ENCODE data around the gene BYSL. TPM values are rescaled to one million over a fixed set of nuclear protein-coding genes. Genes with fewer than 3 reads are reported as not detected.
"Not testable (repeated sequence)": the region's sequence is repeated elsewhere in the genome, so short reads cannot be mapped to it uniquely, and the experiment has no call there.

The BYSL gene
- polyA plus RNA-seq, 1 donor (not counting 4 experiments of a cell fraction or from before 2014, with no cell fraction given) = 34.3 TPM

DNA sequence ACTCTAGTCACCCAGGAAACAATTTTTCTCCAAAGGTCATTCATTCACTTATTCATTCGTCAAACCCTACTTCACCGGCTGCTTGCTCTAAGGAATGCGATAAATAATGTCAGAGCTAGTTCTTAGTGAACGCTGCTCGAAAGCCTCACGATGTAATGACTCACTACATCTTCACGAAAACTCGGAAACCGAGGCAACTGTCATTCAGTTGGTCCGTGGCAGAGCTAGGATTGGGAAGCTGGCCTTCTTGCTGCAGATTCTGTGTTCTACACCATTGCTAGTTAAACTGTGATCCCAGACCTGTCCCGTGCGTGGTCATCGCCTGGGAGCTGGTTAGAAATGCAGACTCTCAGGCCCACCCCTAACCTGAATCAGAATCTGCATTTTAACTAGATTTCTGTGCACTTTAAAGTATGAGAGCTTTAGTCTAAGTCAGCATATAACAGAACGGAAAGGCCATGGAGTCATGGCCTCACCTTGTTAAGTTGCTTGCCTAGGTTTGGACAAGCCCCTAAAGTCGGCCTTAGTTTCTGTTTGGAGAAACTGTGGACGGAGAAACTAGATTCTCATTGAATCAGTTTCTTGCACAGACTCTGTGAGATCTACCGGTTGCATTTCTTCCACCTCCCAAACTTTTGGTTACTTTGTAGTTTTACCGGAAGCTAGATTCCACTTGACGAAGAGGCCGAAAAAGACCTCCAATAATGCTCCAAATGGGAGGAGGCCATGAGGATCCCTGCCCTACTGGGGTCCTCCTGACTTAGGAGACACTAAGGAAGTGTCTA is 21.0 kb downstream of the BYSL start:
- H3K36me3 ChIP-seq (ENCODE audit: control insufficient read depth in 2 of 2, extremely low read depth in 1 of 2, insufficient read depth in 2 of 2, low read length in 2 of 2) = peaks cover 2 to 6% of the 10 kb centered on the region in 2 experiments
- no peaks in the 10 kb centered on the region for H4K20me1 ChIP-seq (ENCODE audit: control insufficient read depth, extremely low read depth, insufficient read depth, low read length)
- peak overlapping the region; percentile 73 for H3K9ac ChIP-seq (ENCODE audit: control insufficient read depth, extremely low read depth, insufficient read depth, low read length)
- H3K4me3 ChIP-seq (ENCODE audit: control insufficient read depth in 2 of 3, extremely low read depth in 1 of 3, insufficient read depth in 2 of 3, low read depth in 1 of 3, low read length in 3 of 3) = peak overlapping the region; percentile 65 to 88 (median 86)
- TF ChIP-seq, protein P1, sequence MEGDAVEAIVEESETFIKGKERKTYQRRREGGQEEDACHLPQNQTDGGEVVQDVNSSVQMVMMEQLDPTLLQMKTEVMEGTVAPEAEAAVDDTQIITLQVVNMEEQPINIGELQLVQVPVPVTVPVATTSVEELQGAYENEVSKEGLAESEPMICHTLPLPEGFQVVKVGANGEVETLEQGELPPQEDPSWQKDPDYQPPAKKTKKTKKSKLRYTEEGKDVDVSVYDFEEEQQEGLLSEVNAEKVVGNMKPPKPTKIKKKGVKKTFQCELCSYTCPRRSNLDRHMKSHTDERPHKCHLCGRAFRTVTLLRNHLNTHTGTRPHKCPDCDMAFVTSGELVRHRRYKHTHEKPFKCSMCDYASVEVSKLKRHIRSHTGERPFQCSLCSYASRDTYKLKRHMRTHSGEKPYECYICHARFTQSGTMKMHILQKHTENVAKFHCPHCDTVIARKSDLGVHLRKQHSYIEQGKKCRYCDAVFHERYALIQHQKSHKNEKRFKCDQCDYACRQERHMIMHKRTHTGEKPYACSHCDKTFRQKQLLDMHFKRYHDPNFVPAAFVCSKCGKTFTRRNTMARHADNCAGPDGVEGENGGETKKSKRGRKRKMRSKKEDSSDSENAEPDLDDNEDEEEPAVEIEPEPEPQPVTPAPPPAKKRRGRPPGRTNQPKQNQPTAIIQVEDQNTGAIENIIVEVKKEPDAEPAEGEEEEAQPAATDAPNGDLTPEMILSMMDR (optimal IDR thresholded peaks at IDR 0.05 in 1 of 3, IDR thresholded peaks at IDR 0.05 in 1 of 3, conservative IDR thresholded peaks at IDR 0.05 in 1 of 3; ENCODE audit: extremely low read depth in 1 of 3, insufficient read depth in 2 of 3, low read length in 3 of 3) = no peak
- no peak for TF ChIP-seq EZH2 (IDR thresholded peaks at IDR 0.05; ENCODE audit: low read length)
- peak overlapping the region; percentile 91 for H3K4me2 ChIP-seq (ENCODE audit: control insufficient read depth, extremely low read depth, insufficient read depth, low read depth, low read length)
- dilution Hi-C loops (cut with MboI; ENCODE audit: extremely low pct_ligation_motif_present, low sequenced_read_pairs) = no loop called here
- peak overlapping the region; percentile 55 for H2AFZ ChIP-seq (ENCODE audit: control insufficient read depth, low read length)
- H3K4me1 ChIP-seq (ENCODE audit: control insufficient read depth, extremely low read depth, insufficient read depth, low read length) = peaks cover 25% of the 10 kb centered on the region
- peak overlapping the region; percentile 61 for H3K27ac ChIP-seq (ENCODE audit: control insufficient read depth, insufficient read depth, low read length)
- H3K9me1 ChIP-seq (ENCODE audit: control insufficient read depth, extremely low read depth, insufficient read depth, low read length) = no peaks in the 10 kb centered on the region
- H3K27me3 ChIP-seq (ENCODE audit: control insufficient read depth, extremely low read depth, insufficient read depth, low read length) = no peaks in the 10 kb centered on the region
- peak; percentile 54 for DNase-seq (ENCODE audit: low read depth, low spot score)
- no peaks in the 10 kb centered on the region for H3K9me3 ChIP-seq (ENCODE audit: control insufficient read depth, low read depth, low read length)
- FAIRE-seq = peak; percentile 9
- peaks cover 29% of the 10 kb centered on the region for H3K79me2 ChIP-seq (ENCODE audit: control insufficient read depth, insufficient read depth, low read length)

DNA sequence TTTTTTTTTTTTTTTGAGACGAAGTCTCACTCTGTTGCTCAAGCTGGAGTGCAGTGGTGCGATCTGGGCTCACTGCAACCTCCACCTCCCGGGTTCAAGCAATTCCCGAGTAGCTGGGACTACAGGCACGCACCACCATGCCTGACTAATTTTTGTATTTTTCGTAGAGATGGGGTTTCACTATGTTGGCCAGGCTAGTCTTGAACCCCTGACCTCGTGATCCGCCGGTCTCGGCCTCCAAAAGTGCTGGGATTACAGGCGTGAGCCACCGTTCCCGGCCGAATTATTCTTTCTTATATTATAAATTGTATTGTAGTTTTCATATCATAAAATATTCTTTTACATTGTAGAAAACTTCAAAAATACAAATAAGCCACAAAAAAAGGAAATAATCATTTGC is 21.6 kb downstream of the BYSL start:
- H3K27ac ChIP-seq (ENCODE audit: control insufficient read depth, insufficient read depth, low read length); H3K9me3 ChIP-seq (ENCODE audit: control insufficient read depth, low read depth, low read length); H3K9ac ChIP-seq (ENCODE audit: control insufficient read depth, extremely low read depth, insufficient read depth, low read length); H3K4me3 ChIP-seq (ENCODE audit: control insufficient read depth in 2 of 3, extremely low read depth in 1 of 3, insufficient read depth in 2 of 3, low read depth in 1 of 3, low read length in 3 of 3); FAIRE-seq; H2AFZ ChIP-seq (ENCODE audit: control insufficient read depth, low read length); H3K9me1 ChIP-seq (ENCODE audit: control insufficient read depth, extremely low read depth, insufficient read depth, low read length); DNase-seq (ENCODE audit: low read depth, low spot score); dilution Hi-C loops (cut with MboI; ENCODE audit: extremely low pct_ligation_motif_present, low sequenced_read_pairs); H4K20me1 ChIP-seq (ENCODE audit: control insufficient read depth, extremely low read depth, insufficient read depth, low read length); H3K36me3 ChIP-seq (ENCODE audit: control insufficient read depth in 2 of 2, extremely low read depth in 1 of 2, insufficient read depth in 2 of 2, low read length in 2 of 2); H3K27me3 ChIP-seq (ENCODE audit: control insufficient read depth, extremely low read depth, insufficient read depth, low read length): not testable (repeated sequence)
- Histone ChIP-seq H3K4me1 (ENCODE audit: control insufficient read depth, extremely low read depth, insufficient read depth, low read length) (peaks cover 25% of the 10 kb centered on the region), H3K79me2 (ENCODE audit: control insufficient read depth, insufficient read depth, low read length) (peaks cover 29% of the 10 kb centered on the region), H3K4me2 (ENCODE audit: control insufficient read depth, extremely low read depth, insufficient read depth, low read depth, low read length) (peak overlapping the region; percentile 91)
